ENCODE results near the gene GABPB1.

The GABPB1 gene

GRCh38 chr15:50275908-50276307 is 79.1 kb downstream of the GABPB1 start:
- DNase-seq: no peak

GRCh38 chr15:50275091-50275490 is 79.9 kb downstream of the GABPB1 start:
- DNase-seq: no peak

GRCh38 chr15:50267577-50267976 is 87.4 kb downstream of the GABPB1 start:
- DNase-seq: no peak

- DNase-seq: no peak
These were observed 89.4 kb downstream of the GABPB1 start, which contains the start of gene HDC for GRCh38 chr15:50265620-50266019. TSS of gene HDC (minus strand) at chr15:50265726. CDS start at chr15:50265623, 103 bp downstream.

- no peak for DNase-seq
These were observed 92.5 kb downstream of the GABPB1 start for GRCh38 chr15:50262533-50262932.

- no peak for DNase-seq
These were observed 93.0 kb downstream of the GABPB1 start for GRCh38 chr15:50261981-50262380.

- DNase-seq: no peak
These were observed 94.0 kb downstream of the GABPB1 start for GRCh38 chr15:50260969-50261496.

- no peak for DNase-seq
These were observed 95.7 kb downstream of the GABPB1 start for GRCh38 chr15:50259276-50259675.

GRCh38 chr15:50257924-50258323 is 97.1 kb downstream of the GABPB1 start:
- peak in 1 of 2 experiments; percentile 3 for DNase-seq

- no peak for DNase-seq
These were observed 97.7 kb downstream of the GABPB1 start for GRCh38 chr15:50257332-50257731.

- DNase-seq: no peak
These were observed 98.6 kb downstream of the GABPB1 start for GRCh38 chr15:50256188-50257041.

GRCh38 chr15:50252556-50252955 is 102.4 kb downstream of the GABPB1 start:
- no peak for DNase-seq

GRCh38 chr15:50251638-50252182 is 103.3 kb downstream of the GABPB1 start:
- DNase-seq: no peak

GRCh38 chr15:50250760-50251394 is 104.1 kb downstream of the GABPB1 start:
- no peak for DNase-seq

GRCh38 chr15:50249704-50250103 is 105.3 kb downstream of the GABPB1 start:
- DNase-seq: no peak

- DNase-seq: no peak
These were observed 105.9 kb downstream of the GABPB1 start for GRCh38 chr15:50248994-50249582.

- no peak for DNase-seq
These were observed 107.0 kb downstream of the GABPB1 start for GRCh38 chr15:50247819-50248655.

- no peak for DNase-seq
These were observed 108.4 kb downstream of the GABPB1 start for GRCh38 chr15:50246631-50247030.

GRCh38 chr15:50244959-50245624 is 109.9 kb downstream of the GABPB1 start:
- no peak for DNase-seq

- no peak for DNase-seq
These were observed 110.8 kb downstream of the GABPB1 start for GRCh38 chr15:50244153-50244552.

GRCh38 chr15:50241684-50242450 is 113.1 kb downstream of the GABPB1 start:
- DNase-seq: no peak
